WERI-Rb-1 (cell line): ENCODE measurements around the gene NALF2.

Source experiments
- DNase-seq: peaks from one replicate; pipeline ENCODE4 v3.0.0-alpha.2; 2020
- H3K27ac ChIP-seq: fragments of 250-450 bp; sonication (Bioruptor Pico); 2 replicates; pipeline ENCODE4 v1.5.1; 2020; ENCODE audit warnings: mild to moderate bottlenecking, moderate library complexity
- H3K27me3 ChIP-seq: fragments of 250-450 bp; sonication (Bioruptor Pico); 2 replicates; pipeline ENCODE4 v1.5.1; 2021; ENCODE audit warnings: mild to moderate bottlenecking, low read depth, moderate library complexity; ENCODE audit not compliant: insufficient read depth, severe bottlenecking
- H3K36me3 ChIP-seq: fragments of 250-450 bp; sonication (Bioruptor Pico); 2 replicates; pipeline ENCODE4 v1.5.1; 2020; ENCODE audit warnings: mild to moderate bottlenecking, moderate library complexity
- H3K4me3 ChIP-seq: 2 replicates; pipeline ENCODE4 v1.5.1; 2011; ENCODE audit warnings: low read depth, mild to moderate bottlenecking, control low read depth, low read length
- H3K9me3 ChIP-seq: fragments of 250-450 bp; sonication (Bioruptor Pico); 2 replicates; pipeline ENCODE4 v1.5.1; 2021; ENCODE audit warnings: mild to moderate bottlenecking, moderate library complexity; ENCODE audit not compliant: severe bottlenecking
- TF ChIP-seq, protein P1 (sequence below): IDR thresholded peaks from 2 replicates; pipeline ENCODE4 v1.5.1; 2011; ENCODE audit warnings: low read depth, mild to moderate bottlenecking, control low read depth, inconsistent platforms, low read length

The NALF2 gene

DNA sequence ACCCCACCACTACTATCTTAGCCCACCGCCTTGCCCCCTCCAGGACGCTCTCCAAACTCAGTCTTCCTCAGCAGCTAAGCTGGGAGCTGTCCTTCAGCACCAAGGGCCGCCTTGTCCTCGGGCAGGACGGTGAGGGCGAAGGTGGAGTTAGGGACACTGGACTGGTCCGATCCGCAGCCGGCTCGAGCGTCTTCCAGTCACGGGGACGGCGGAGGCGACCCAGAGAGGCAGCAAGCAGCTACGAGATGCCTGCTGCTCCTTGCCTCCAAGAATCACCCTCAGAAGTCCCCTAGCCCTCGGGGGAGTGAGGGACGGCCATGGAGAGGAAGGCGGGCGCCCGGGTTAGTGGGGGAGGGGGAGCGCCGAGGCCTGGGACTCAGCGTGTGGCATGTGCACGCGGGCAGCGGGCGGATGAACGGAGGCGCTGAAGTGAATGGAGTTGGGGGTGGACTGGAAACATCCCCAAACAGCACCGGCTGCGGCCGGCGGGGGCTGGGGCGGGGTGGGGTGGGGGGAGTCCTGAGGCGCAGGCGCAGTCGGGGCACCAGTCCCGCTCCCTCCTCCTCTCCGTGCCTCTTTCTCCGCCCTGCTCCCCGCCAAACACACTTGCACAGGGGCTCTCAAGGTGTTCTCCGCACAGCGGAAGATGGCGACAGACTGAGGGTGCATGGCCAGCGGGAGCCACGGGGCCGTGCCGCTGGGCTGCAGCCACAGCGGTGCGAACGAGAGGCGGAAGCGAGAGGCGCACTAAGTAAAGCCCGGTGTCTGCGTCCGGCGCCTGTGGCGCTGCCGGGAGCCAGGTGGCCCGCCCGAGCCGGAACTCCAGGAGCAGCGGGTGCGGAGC lies at the start of gene NALF2:
Gene NALF2, plus strand, starts transcription at position 545 of the 844 bp plus-strand sequence. CDS start 957 bp downstream, outside the sequence.
- H3K9me3 ChIP-seq: no peaks in the 10 kb centered on the region
- TF ChIP-seq, protein P1, sequence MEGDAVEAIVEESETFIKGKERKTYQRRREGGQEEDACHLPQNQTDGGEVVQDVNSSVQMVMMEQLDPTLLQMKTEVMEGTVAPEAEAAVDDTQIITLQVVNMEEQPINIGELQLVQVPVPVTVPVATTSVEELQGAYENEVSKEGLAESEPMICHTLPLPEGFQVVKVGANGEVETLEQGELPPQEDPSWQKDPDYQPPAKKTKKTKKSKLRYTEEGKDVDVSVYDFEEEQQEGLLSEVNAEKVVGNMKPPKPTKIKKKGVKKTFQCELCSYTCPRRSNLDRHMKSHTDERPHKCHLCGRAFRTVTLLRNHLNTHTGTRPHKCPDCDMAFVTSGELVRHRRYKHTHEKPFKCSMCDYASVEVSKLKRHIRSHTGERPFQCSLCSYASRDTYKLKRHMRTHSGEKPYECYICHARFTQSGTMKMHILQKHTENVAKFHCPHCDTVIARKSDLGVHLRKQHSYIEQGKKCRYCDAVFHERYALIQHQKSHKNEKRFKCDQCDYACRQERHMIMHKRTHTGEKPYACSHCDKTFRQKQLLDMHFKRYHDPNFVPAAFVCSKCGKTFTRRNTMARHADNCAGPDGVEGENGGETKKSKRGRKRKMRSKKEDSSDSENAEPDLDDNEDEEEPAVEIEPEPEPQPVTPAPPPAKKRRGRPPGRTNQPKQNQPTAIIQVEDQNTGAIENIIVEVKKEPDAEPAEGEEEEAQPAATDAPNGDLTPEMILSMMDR: no peak
- H3K27me3 ChIP-seq: no peaks in the 10 kb centered on the region
- DNase-seq: peak; percentile 78
- no peaks in the 10 kb centered on the region; the same call in none of the 2 replicates for H3K36me3 ChIP-seq
- peak within 1 kb of the TSS; percentile 92 for H3K27ac ChIP-seq
- peak within 1 kb of the TSS; percentile 68 for H3K4me3 ChIP-seq

DNA sequence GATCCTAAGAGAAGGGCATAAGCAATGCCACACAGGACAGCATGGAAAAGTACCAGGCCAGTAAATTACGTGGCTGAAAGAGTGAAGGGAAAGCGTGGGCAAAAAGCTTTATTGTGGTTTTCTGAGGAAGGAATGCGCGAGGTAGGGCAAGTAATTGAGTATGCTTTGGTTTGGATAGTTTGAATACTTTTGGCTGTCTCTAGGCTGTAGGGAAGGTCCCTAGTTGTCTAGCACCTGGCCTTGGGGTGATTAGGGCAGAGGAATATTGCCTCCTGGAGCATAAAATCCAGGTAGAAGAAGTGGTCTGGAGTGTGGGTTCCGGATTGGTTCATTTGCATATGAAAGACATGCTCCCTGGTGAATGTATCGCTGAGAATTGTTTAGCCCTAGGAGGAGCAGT lies 46.4 kb upstream of the NALF2 start:
- H3K9me3 ChIP-seq: no peaks in the 10 kb centered on the region
- H3K36me3 ChIP-seq: no peaks in the 10 kb centered on the region
- H3K4me3 ChIP-seq: no peak overlapping the region
- no peaks in the 10 kb centered on the region for H3K27me3 ChIP-seq
- TF ChIP-seq, protein P1: no peak
- DNase-seq: no peak
- H3K27ac ChIP-seq: no peak overlapping the region

DNA sequence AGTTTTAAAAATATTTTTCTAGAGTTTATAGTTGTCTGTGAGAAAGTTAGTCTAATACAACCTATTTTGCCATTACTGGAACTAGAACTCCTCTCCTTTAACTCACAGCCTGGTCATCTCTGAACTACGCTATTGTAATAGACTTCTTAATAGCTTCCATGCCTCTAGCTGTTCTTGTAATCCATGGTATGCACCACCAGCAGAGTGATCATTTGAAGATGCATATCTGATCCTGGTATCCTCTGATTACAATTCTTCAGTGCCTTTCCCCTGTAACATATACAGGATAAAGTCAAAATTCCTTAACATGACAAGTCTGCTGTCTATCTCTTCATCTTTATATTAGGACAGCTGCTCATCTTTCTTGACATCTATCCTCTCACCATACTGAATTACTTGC lies 37.6 kb upstream of the NALF2 start:
- Histone ChIP-seq H3K27me3 (no peaks in the 10 kb centered on the region), H3K27ac (no peak overlapping the region), H3K9me3 (peaks cover 3% of the 10 kb centered on the region), H3K4me3 (no peak overlapping the region), H3K36me3 (no peaks in the 10 kb centered on the region)
- TF ChIP-seq, protein P1: no peak
- no peak for DNase-seq

DNA sequence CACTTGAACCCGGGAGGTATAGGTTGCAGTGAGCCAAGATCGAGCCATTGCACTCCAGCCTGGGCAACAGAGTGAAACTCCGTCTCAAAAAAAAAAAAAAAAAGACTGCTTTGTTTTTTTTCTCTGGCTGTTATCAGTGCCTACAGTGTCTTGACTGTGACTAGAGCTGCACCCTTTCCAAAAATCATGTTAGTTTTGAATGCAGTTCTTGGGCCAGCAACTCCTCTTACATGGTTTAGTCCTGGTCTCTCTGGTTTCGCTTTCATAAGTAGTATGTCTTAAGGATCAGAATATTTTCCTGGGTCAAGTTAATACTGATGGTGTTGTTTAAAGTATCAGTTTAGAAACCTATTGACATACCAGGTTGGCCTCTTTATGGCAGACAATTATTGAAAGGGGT lies 34.2 kb upstream of the NALF2 start:
- H3K36me3 ChIP-seq: no peaks in the 10 kb centered on the region
- H3K9me3 ChIP-seq: no peaks in the 10 kb centered on the region

DNA sequence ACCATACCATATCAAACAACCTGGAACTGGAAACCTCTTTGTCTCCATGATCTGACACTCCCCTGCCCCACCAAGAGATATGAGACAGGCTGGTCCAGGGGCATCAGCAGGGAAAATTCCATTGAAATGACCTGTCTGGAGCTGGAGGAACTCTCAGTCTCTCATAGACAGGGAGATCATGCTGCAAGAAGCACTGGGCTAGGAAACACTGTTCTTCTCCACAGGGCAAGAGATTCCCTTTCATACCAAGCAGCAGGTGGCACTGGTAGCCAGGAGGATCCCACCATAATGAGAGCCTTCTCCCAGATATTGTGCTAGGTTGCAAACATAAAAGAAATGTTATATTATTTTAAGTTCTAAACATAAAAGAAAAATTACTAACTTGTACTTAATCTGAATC lies 14.5 kb upstream of the NALF2 start:
- no peaks in the 10 kb centered on the region for H3K9me3 ChIP-seq
- H3K4me3 ChIP-seq: no peak overlapping the region
- no peaks in the 10 kb centered on the region for H3K27me3 ChIP-seq
- no peak for DNase-seq
- no peak overlapping the region for H3K27ac ChIP-seq
- TF ChIP-seq, protein P1: no peak
- no peaks in the 10 kb centered on the region for H3K36me3 ChIP-seq

More for the DNA sequence above, 34.2 kb upstream of the NALF2 start:
- TF ChIP-seq, protein P1: no peak
- no peaks in the 10 kb centered on the region for H3K27me3 ChIP-seq
- H3K4me3 ChIP-seq: no peak overlapping the region
- no peak overlapping the region for H3K27ac ChIP-seq
- DNase-seq: no peak

DNA sequence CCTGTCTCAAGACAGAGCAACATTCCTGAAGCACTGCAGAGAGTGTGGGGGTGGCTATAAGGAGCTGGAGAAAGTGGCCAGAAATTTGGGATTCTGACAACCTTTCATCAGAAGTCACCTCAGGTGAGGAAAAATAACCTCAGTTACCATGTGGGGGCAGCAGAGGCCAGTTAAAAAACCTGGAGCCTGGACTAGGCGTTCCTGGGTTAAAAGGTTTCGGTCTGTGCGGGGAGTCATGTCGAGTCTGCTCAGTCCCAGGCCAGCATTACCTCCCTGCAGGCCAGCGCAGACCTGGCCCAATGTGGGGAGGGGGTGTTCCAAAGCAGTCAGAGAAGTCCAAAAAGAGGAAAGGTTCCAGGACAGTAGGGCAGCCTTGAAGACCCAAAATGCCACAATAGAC lies 10.9 kb upstream of the NALF2 start:
- Histone ChIP-seq H3K36me3 (no peaks in the 10 kb centered on the region), H3K4me3 (no peak overlapping the region), H3K27ac (no peak overlapping the region), H3K9me3 (no peaks in the 10 kb centered on the region), H3K27me3 (no peaks in the 10 kb centered on the region)
- peak; percentile 64 for DNase-seq
- TF ChIP-seq, protein P1: peak; percentile 53; the same call in 1 of the 2 replicates
